Testis (tissue), 2 donors: ENCODE results near the gene EOGT.

ENCODE experiments used
- POLR2A ChIP-seq: fragments of 450-650 bp; IDR thresholded peaks from one replicate; pipeline ENCODE4 v1.6.1; 2017; ENCODE audit warnings: antibody characterized with exemption, mild to moderate bottlenecking, moderate library complexity
- TF ChIP-seq, protein P1 (sequence below), 3 experiments: fragments of 450-650 bp in 2 of 3; fragments of 200-600 bp in 1 of 3; sonication (generic) in 1 of 3; IDR thresholded peaks; one replicate each; pipeline ENCODE4 v1.5.1; 2016 to 2019; ENCODE audit warnings: antibody characterized with exemption in 3 of 3, mild to moderate bottlenecking in 2 of 3, moderate library complexity in 1 of 3

- TF ChIP-seq POLR2A: no peak
- TF ChIP-seq, protein P1, sequence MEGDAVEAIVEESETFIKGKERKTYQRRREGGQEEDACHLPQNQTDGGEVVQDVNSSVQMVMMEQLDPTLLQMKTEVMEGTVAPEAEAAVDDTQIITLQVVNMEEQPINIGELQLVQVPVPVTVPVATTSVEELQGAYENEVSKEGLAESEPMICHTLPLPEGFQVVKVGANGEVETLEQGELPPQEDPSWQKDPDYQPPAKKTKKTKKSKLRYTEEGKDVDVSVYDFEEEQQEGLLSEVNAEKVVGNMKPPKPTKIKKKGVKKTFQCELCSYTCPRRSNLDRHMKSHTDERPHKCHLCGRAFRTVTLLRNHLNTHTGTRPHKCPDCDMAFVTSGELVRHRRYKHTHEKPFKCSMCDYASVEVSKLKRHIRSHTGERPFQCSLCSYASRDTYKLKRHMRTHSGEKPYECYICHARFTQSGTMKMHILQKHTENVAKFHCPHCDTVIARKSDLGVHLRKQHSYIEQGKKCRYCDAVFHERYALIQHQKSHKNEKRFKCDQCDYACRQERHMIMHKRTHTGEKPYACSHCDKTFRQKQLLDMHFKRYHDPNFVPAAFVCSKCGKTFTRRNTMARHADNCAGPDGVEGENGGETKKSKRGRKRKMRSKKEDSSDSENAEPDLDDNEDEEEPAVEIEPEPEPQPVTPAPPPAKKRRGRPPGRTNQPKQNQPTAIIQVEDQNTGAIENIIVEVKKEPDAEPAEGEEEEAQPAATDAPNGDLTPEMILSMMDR (IDR thresholded peaks at IDR 0.05): no peak
Measured at GRCh38 chr3:68974711-68975110, 38.8 kb downstream of the EOGT start.
